HG03354 (cell line): ENCODE measurements around the gene PRR33.

Source experiments
- ATAC-seq: cut with Tn5 transposase; IDR thresholded peaks from one replicate; pipeline ENCODE4 v1.9.1; 2021; ENCODE audit warnings: mild to moderate bottlenecking; ENCODE audit not compliant: unreplicated experiment, poor library complexity, severe bottlenecking

Gene PRR33

GRCh38 chr11:1918436-1919315 lies 27.0 kb upstream of the PRR33 start:
- ATAC-seq: no peak

DNA sequence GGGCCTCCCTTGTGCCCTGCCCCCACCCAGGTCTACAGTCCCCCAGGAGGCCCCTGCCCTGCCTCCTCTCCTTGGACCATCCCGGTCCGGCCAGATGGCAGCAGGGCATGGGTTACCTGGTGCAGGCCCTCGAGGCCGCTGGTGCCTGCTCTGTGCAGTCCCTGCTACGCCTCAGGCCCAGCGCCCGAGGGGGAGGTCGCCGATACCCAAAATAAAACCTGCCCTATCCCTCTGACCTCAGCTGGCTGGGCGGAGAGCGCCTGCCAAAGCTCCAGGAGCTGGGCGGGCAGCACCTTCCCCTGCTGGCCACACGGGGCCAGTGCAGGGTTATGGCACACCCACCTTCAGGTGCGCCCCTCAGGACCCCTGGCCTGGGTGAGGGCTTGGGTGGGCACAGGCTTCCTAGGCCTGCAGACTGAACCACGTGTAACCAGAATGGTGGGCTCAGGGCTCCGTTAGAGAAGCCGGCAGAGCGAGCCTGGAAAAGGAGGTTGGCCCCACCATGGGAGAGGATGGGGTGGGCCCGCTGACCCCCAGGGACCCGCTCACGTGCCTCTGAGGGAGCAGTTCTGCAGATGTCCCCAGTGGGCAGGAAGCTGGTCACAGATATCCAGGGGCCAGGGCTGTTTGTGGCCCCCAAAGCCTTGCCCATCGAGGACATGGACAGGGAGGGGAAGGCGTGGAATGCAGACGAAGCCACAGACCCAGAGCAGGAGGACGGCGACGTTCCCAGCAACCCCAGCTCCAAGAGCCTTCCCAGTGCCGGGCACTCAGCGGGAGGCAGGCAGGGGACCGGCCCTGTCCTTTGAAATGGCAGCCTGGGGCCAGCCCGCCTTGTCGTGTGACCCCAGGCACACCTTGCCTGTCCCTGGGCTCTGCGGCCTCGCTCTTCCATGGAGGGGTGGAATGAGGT lies 26.1 kb upstream of the PRR33 start:
- no peak for ATAC-seq

DNA sequence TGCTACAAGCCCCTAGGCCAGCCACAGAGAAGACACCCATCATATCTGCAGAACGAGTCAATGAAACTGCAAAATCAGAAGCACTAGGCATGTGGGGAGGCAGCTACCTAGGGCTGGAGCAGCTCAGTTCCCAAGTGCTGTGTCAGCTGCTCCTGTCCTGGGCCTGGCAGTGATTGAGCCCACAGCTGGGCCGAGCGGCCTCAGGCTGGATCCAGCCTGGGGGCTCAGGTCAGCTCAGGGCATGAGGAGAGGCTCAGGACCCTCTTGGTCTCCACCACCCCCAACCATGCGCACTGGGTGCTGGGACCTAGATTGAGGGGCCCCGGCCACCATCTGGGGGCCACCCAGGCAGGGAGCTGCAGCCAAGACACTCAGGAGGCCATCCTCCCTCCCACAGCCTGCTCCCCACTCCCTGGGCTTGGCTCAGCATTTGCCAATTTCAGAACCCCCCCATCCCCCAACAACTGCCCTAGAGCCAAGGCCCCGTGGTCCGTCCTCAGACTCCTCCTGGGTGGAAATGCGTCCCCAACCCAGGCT lies 25.4 kb upstream of the PRR33 start:
- ATAC-seq: no peak

DNA sequence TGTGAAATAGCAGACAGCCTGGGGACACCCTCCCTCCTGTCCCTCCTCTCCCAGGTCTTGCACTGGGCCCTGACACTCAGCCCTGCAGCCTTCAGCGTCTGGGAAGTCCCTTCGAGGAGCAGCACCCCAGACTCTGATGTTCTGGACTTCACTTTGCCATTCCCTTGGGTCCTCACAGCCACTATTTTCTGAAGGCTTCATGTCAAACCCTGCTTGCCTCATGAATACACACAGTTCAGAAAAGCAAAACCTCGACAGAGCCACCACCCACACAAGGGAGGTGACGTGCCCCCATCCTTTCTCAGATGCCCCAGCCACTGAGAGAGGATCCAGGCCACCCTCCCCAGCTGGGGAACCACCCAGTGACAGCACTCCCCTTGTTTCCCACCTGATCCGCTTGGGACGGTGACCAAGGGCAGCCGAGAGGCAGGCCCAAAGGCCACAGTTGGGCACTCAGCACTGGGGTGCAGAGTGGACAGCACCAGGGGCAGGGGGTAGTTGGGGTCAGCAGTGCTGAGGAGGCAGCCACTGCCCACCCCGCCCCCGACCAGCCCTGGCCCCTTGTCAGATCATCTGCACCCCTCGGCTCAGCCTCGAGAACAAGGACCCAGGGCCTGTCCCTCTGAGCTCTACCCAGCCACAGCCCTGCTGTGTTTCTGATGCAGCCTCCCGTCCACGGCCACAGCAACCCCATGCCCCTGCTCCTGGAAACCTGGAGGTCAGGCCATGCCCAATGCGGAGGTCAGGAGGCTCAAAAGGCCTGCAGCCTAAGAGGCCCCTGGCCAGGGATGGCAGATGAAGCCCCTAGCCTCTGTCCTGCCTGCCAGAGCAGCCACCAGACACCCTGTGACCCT lies 24.7 kb upstream of the PRR33 start:
- ATAC-seq: no peak

DNA sequence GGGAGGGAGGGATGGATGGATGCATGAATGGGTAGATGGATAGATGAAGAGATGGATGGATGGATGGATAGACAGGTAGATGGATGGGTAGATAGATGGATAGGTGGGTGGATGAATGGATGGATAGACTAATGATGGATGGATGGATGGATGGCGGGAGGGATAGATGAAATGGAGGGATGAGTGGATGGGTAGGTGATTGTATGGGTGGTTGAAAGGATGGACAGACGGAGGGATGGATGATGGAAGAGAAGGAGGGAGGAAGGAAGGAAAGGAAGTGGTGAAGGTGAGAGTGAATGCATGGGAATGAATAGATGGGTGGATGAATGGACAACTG lies 24.1 kb upstream of the PRR33 start:
- no peak for ATAC-seq

DNA sequence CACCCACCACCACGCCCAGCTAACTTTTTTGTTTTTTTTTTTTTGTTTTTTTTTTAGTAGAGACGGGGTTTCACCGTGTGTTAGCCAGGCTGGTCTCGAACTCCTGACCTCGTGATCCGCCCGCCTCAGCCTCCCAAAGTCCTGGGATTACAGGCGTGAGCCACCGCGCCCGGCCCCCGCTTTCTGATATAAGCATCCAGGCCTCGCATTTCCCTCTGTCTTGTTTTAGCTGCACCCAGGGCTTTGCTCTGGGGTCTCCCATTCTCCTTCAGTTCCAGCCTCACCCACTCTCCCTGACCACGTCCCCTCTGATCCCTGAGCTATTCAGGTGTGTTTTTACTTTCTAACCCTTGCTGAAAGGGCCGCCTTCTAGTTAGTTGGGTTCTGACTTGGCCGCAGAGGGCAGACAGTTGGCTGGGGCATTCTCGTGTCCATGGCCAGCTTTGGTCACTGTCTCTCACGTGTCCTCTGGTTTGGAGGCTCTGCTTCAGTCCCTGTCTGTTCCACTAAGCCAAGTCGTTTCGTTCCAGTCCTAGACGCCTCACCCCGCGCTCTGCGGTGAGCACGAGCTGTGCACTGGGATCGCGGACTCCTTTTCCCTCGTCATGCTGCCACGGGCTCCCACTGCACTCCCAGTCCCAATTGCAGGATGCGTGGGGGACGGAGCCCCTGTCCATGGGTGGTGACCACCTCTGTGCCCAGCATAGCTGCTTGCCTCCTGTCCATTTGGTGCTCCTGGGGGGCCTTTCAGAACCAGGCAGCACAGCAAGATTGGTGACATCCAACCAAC lies 21.8 kb upstream of the PRR33 start:
- no peak for ATAC-seq

DNA sequence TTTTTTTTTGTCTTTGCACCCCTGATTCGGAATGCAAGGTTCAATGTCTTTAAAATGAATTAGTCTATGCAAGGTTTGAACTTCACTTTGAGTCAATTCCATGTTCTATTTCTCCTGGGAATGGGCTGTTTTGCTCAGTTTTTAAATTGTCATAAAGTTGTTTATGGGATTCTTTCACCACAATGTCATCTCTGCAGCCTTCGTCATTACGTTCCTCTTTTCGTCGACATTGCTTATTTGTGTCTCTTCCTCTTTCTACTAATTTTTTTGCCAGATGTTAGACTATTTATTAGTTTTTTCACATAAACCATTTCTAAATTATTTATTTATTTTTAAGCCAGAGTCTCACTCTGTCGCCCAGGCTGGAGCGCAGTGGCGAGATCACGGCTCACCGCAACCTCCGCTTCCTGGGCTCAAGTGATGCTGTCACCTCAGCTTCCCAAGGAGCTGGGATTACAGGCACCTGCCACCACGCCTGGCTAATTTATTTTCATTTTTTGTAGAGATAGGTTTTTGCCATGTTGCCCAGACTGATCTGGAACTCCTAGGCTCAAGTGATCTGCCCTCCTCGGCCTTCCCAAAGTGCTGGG lies 20.7 kb upstream of the PRR33 start:
- no peak for ATAC-seq

DNA sequence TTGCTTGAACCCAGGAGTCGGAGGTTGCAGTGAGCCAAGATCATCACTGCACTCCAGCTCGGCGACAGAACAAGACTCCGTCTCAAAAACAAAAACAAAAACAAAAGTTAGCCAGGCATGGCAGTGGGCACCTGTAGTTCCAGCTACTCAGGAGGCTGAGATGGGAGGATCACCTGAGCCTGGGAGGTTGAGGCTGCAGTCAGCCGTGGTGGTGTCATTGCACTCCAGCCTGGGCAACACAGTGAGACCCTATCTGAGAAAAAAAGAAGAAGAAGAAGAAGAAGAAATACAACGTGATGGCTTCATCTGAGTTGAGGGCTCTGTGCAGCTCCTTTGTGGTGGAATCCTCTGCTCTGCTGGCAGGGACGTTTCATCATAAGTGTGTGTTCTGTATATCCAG lies 17.8 kb upstream of the PRR33 start:
- no peak for ATAC-seq

DNA sequence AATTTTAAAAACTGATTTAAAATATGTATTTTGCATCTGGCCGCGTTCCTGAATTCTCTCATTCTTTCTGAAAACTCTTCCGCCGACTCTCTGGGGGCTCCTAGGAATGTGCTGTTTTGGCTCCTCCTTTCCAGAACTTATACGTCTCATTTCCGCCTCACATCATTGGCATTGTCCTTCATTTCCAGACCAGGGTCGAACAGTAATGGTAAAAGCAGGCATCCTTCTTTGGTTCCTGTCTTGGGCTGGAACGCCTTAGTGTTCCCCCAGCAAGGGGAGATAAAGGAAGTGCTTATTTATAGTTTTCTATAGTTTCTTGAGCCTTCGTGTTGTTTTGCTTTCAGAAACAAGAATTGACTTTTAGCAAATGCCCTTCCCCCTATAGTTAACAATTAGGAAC lies 16.9 kb upstream of the PRR33 start:
- no peak for ATAC-seq

DNA sequence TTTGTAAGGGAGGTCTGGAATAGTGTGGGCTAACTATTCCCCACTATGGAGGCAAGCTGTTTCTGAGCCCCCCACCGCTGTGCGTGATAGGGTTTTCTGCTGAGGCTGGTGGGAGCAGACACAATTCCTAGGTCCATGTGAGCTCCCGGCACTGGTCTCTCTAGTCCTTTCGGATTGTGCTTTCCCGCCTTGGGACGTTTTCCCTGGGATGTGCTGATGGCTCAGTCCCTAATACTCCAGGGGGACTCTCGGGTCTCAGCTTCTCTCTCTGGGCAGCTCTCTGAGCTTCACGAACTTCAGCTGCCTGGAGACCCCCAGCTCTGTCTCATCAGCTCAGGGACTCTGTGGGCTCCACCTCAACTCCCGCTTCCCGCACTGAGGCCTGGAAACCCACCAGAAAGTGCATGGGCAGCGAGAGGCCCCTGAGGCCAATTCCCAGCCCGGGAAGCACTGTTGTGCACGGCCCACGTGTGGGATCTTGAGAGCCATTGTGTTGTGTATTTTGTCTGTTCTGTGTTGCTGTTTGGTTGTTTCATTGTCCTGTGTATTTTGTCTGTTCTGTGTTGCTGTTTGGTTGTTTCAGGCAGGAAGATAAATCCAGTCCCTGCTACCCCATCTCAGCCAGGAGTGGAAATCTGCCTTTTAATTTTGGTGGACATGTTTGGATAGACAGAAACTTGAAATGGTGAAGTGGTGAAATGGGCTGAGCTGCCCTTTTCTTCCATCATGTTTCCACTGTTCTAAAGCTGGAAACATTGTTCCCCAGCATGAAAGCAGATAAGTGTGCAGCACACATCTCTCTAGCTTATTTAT lies 15.1 kb upstream of the PRR33 start:
- no peak for ATAC-seq

DNA sequence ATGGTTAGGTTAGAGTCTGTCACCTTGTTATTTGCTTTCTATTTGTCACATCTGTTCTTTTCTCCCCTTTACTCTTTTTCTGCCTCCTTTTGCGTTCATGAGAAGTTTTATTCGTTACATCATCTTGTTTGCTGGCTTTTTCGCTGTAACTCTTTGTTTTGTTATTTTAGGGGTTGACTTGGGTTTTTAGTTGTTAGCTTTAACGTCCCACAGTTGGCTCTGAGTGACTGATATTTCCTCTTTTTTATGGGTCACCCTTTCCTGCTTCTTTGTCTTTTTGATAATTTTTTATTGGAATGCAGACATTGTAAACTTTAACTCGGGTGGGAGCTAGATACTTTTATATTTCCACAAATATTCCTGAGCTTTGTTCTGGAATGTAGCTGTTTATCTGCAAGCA lies 14.5 kb upstream of the PRR33 start:
- no peak for ATAC-seq

DNA sequence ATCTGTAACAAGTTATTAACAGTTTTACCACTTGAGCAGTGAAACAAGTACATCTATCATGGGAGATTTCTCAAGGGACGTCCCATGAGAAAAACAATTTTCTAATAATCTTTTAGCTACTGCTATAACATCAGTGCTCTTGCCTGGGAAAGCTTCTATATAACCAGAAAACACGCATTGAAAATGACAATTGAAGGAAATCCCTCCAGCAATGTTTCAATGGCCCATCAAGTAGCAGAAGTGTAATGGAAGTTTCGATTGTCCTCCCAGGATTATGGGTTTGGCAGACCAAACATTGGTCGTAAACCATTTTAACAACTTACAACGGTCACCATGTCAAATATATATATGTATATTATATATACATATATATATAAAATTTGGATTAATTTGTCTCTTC lies 8.0 kb upstream of the PRR33 start:
- no peak for ATAC-seq

DNA sequence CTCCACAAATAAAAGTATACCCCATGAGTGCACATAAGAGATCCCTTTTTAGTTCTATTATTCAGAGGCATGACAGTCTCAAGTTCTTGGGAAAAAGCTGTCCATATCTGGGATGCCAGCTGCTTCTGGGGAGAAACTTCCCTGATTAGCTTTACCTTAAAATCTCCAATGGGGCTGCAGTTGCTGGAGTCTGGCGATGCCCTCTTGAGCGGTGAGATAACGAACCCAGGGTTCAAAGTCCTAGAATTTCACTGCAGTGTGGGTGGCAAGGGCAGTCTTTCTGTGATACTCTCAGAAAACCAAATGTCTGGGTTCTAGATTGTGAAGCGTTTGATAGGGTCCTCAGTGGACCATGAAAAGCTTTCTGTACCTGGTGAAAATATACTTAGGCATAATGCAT lies 7.4 kb upstream of the PRR33 start:
- no peak for ATAC-seq

DNA sequence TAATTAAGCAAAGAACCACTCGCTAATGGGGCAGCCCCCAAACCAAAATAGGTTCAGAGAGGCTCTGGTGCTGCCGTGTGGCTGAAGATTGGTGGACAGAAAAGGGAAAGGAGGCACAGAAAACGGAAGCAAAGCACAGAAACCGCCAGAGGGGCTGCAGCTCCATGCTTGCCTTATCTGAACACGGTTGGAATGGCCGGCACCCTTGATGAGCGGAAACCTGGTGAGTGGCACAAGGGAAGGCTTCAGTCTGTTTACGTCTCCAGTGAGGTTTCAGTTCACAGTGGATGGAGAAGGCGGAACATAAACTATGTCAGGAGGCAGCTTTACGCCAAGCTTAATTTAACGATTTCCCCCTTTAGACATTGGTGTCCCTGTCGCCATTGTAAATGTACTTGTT lies 5.2 kb upstream of the PRR33 start:
- ATAC-seq: no peak

- no peak for ATAC-seq
These were observed 4.8 kb upstream of the PRR33 start for GRCh38 chr11:1896468-1896867.

DNA sequence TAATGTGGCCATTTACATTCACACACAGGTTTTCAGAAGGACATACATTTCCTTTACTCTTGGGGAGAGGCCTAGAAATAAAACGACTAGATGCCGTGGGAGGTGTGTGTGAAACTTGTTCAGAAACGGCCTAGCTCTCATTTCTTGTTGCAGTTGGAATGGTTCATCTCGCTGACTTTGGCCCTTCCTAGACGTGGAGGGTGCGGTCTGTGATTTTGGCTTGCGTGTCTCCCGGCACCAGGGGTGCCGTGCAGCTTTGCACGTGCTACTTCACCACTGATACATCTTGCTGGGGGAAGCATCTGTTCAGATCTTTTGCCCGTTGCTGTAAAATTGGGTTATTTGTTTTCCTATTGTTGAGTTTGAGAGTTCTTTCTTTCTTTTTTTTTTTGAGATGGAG lies 3.1 kb upstream of the PRR33 start:
- ATAC-seq: no peak

- no peak for ATAC-seq
These were observed 2.1 kb upstream of the PRR33 start for GRCh38 chr11:1893581-1894359.
